Activated B cell treated with CpG ODN at 0.5 μM for 24 hours (primary cell): Measurements from ENCODE around the gene UGT2B15. TPM values are rescaled to one million over a fixed set of nuclear protein-coding genes. Genes with fewer than 3 reads are reported as not detected.
"Not testable (repeated sequence)": the region's sequence is repeated elsewhere in the genome, so short reads cannot be mapped to it uniquely, and the experiment has no call there.

Experiments
- ATAC-seq: fragments of 200-7000 bp; cut with Tn5 transposase; one replicate; pipeline ENCODE4 v1.10.0; 2021; ENCODE audit warnings: low read depth, mild to moderate bottlenecking, moderate library complexity
- CTCF ChIA-PET: fragments of 350-600 bp; sonication (Branson Sonifier 250); formaldehyde crosslinking; loops from one replicate; lab custom pipeline; 2021; ENCODE audit warnings: antibody characterized with exemption; lab: Charles Lee
- POLR2A ChIA-PET: fragments of 350-600 bp; sonication (Branson Sonifier 250); formaldehyde crosslinking; loops from one replicate; lab custom pipeline; 2021; ENCODE audit warnings: antibody characterized with exemption; lab: Charles Lee
- DNase-seq: peaks from one replicate; pipeline ENCODE4 v3.0.0; 2022
- H3K27ac Mint-ChIP-seq: one replicate; pipeline ENCODE4 v1.8.0; 2020; ENCODE audit warnings: mixed read lengths
- H3K27me3 Mint-ChIP-seq: one replicate; pipeline ENCODE4 v1.8.0; 2021; ENCODE audit warnings: mixed read lengths
- H3K36me3 Mint-ChIP-seq: one replicate; pipeline ENCODE4 v1.8.0; 2021; ENCODE audit warnings: low read depth, mixed read lengths
- H3K4me1 Mint-ChIP-seq: one replicate; pipeline ENCODE4 v1.8.0; 2021; ENCODE audit warnings: mixed read lengths
- H3K4me3 Mint-ChIP-seq: one replicate; pipeline ENCODE4 v1.8.0; 2020; ENCODE audit warnings: mild to moderate bottlenecking, mixed read lengths
- H3K9me3 Mint-ChIP-seq: one replicate; pipeline ENCODE4 v1.8.0; 2020; ENCODE audit warnings: mixed read lengths
- CTCF ChIP-seq: fragments of 200-600 bp; IDR thresholded peaks from one replicate; pipeline ENCODE4 v1.8.0; 2022; ENCODE audit warnings: antibody characterized with exemption, mild to moderate bottlenecking
- intact Hi-C: fragments of 100-400 bp; cut with micrococcal nuclease; formaldehyde crosslinking; loops from one replicate; pipeline ENCODE4 v1.15.1; 2024
- total RNA-seq: library from RNA; stranded (reverse); gene quantifications from 2 replicates; pipeline ENCODE4 v1.2.3, GENCODE V29; 2022

Gene UGT2B15
- total RNA-seq, 1 donor from 2014 or later = 0.44 TPM

- intact Hi-C loops = no loop called here
- POLR2A ChIA-PET = no interaction called here
- TF ChIP-seq CTCF = no peak
- H3K4me1 Mint-ChIP-seq = no peaks in the 10 kb centered on the region
- no peaks in the 10 kb centered on the region for H3K9me3 Mint-ChIP-seq
- CTCF ChIA-PET = no interaction called here
- H3K36me3 Mint-ChIP-seq = no peaks in the 10 kb centered on the region
- no peak overlapping the region for H3K4me3 Mint-ChIP-seq
- H3K27me3 Mint-ChIP-seq = no peaks in the 10 kb centered on the region
- DNase-seq (no peak), ATAC-seq (no peak)
- no peak overlapping the region for H3K27ac Mint-ChIP-seq
These were observed 18.5 kb downstream of the UGT2B15 start for GRCh38 chr4:68651932-68652331.

GRCh38 chr4:68630371-68630770 lies 40.1 kb downstream of the UGT2B15 start:
- Mint-ChIP-seq H3K9me3 (no peaks in the 10 kb centered on the region), H3K4me3 (no peak overlapping the region), H3K27ac (no peak overlapping the region), H3K4me1 (no peaks in the 10 kb centered on the region), H3K36me3 (no peaks in the 10 kb centered on the region), H3K27me3 (no peaks in the 10 kb centered on the region)
- CTCF ChIA-PET = no interaction called here
- no peak for ATAC-seq
- no peak for DNase-seq
- POLR2A ChIA-PET = no interaction called here
- intact Hi-C loops = no loop called here
- no peak for TF ChIP-seq CTCF

GRCh38 chr4:68622731-68623130 lies 47.7 kb downstream of the UGT2B15 start:
- DNase-seq, H3K36me3 Mint-ChIP-seq, H3K4me3 Mint-ChIP-seq, H3K4me1 Mint-ChIP-seq, POLR2A ChIA-PET, CTCF ChIA-PET, intact Hi-C loops, H3K27ac Mint-ChIP-seq, H3K27me3 Mint-ChIP-seq, ATAC-seq, H3K9me3 Mint-ChIP-seq: not testable (repeated sequence)

- Mint-ChIP-seq H3K36me3 (no peaks in the 10 kb centered on the region), H3K9me3 (no peaks in the 10 kb centered on the region), H3K4me3 (no peak overlapping the region), H3K4me1 (no peaks in the 10 kb centered on the region), H3K27me3 (no peaks in the 10 kb centered on the region), H3K27ac (no peak overlapping the region)
- ChIA-PET POLR2A (no interaction called here), CTCF (no interaction called here)
- ATAC-seq (no peak), DNase-seq (no peak)
- intact Hi-C loops = no loop called here
- no peak for TF ChIP-seq CTCF
These were observed 53.3 kb downstream of the UGT2B15 start for GRCh38 chr4:68617003-68617698.

GRCh38 chr4:68615699-68616422 lies 54.6 kb downstream of the UGT2B15 start:
- H3K36me3 Mint-ChIP-seq = no peaks in the 10 kb centered on the region
- no peaks in the 10 kb centered on the region for H3K4me1 Mint-ChIP-seq
- no peak for TF ChIP-seq CTCF
- POLR2A ChIA-PET = no interaction called here
- H3K4me3 Mint-ChIP-seq = no peak overlapping the region
- intact Hi-C loops = no loop called here
- no peak for DNase-seq
- CTCF ChIA-PET = no interaction called here
- H3K27me3 Mint-ChIP-seq = no peaks in the 10 kb centered on the region
- no peak overlapping the region for H3K27ac Mint-ChIP-seq
- H3K9me3 Mint-ChIP-seq = no peaks in the 10 kb centered on the region
- no peak for ATAC-seq
